GM23338 (cell line): Measurements from ENCODE around the gene GPA33. TPM values are rescaled to one million over a fixed set of nuclear protein-coding genes. Genes with fewer than 3 reads are reported as not detected.

Source experiments
- ATAC-seq: fragments of 200-7000 bp; cut with Tn5 transposase; 3 replicates; pipeline ENCODE4 v1.9.1; 2020
- DNase-seq: peaks from one replicate; pipeline ENCODE4 v3.0.0-alpha.2; 2015; ENCODE audit warnings: low spot score
- H2AFZ ChIP-seq: fragments of 200-600 bp; sonication (generic); 2 replicates; pipeline ENCODE4 v1.8.0; 2016; ENCODE audit warnings: antibody characterized with exemption, mild to moderate bottlenecking, moderate library complexity
- H3F3A ChIP-seq: fragments of 200-600 bp; sonication (generic); replicated peaks from 2 replicates; pipeline ENCODE4 v1.8.0; 2017; ENCODE audit warnings: antibody characterized with exemption, mixed run types, low read depth
- H3K27ac ChIP-seq: fragments of 200-600 bp; sonication (generic); 2 replicates; pipeline ENCODE4 v1.6.1; 2016; ENCODE audit warnings: low read depth
- H3K27me3 ChIP-seq: fragments of 200-600 bp; sonication (generic); 2 replicates; pipeline ENCODE4 v1.8.0; 2016; ENCODE audit warnings: mild to moderate bottlenecking, mixed run types, moderate library complexity; ENCODE audit not compliant: insufficient read depth
- H3K36me3 ChIP-seq: fragments of 200-600 bp; sonication (generic); 2 replicates; pipeline ENCODE4 v1.8.0; 2016; ENCODE audit warnings: mild to moderate bottlenecking; ENCODE audit not compliant: insufficient read depth
- H3K4me1 ChIP-seq: fragments of 200-600 bp; sonication (generic); 2 replicates; pipeline ENCODE4 v1.8.0; 2016; ENCODE audit warnings: mild to moderate bottlenecking, moderate library complexity; ENCODE audit not compliant: insufficient read depth
- H3K4me2 ChIP-seq: fragments of 200-600 bp; sonication (generic); 2 replicates; pipeline ENCODE4 v1.7.1; 2017; ENCODE audit warnings: mixed run types
- H3K4me3 ChIP-seq: fragments of 200-600 bp; sonication (generic); 2 replicates; pipeline ENCODE4 v1.6.1; 2016; ENCODE audit warnings: mixed run types
- H3K79me2 ChIP-seq: fragments of 200-600 bp; sonication (generic); replicated peaks from 2 replicates; pipeline ENCODE4 v1.8.0; 2017; ENCODE audit warnings: mild to moderate bottlenecking; ENCODE audit not compliant: insufficient read depth
- H3K9me2 ChIP-seq: fragments of 200-600 bp; sonication (generic); 2 replicates; pipeline ENCODE4 v1.8.0; 2017; ENCODE audit not compliant: insufficient read depth
- H4K20me1 ChIP-seq: fragments of 200-600 bp; sonication (generic); replicated peaks from 2 replicates; pipeline ENCODE4 v1.8.0; 2017; ENCODE audit warnings: mild to moderate bottlenecking; ENCODE audit not compliant: insufficient read depth
- H3K27ac Mint-ChIP-seq: 2 replicates; pipeline ENCODE4 v1.8.0; 2020; ENCODE audit warnings: inconsistent platforms, mild to moderate bottlenecking, moderate library complexity, mixed read lengths
- H3K27me3 Mint-ChIP-seq: 3 replicates; pipeline ENCODE4 v1.8.0; 2022; ENCODE audit warnings: low read depth, mild to moderate bottlenecking, moderate library complexity, mixed read lengths, inconsistent platforms; ENCODE audit not compliant: insufficient read depth, poor library complexity
- H3K36me3 Mint-ChIP-seq: 3 replicates; pipeline ENCODE4 v1.8.0; 2021; ENCODE audit warnings: low read depth, mild to moderate bottlenecking, inconsistent platforms, moderate library complexity, mixed read lengths
- H3K4me1 Mint-ChIP-seq: 3 replicates; pipeline ENCODE4 v1.8.0; 2020; ENCODE audit warnings: mild to moderate bottlenecking, inconsistent platforms, mixed read lengths
- H3K4me3 Mint-ChIP-seq: 3 replicates; pipeline ENCODE4 v1.8.0; 2021; ENCODE audit warnings: moderate library complexity, mild to moderate bottlenecking, inconsistent platforms, mixed read lengths
- H3K9me3 Mint-ChIP-seq: 3 replicates; pipeline ENCODE4 v1.8.0; 2020; ENCODE audit warnings: moderate library complexity, mild to moderate bottlenecking, inconsistent platforms, mixed read lengths
- CREB1 ChIP-seq: fragments of 250-450 bp; sonication (Bioruptor Pico); IDR thresholded peaks from 2 replicates; pipeline ENCODE4 v1.5.0; 2020; ENCODE audit warnings: low read depth, mild to moderate bottlenecking, moderate library complexity
- EZH2 ChIP-seq: fragments of 200-600 bp; sonication (generic); IDR thresholded peaks from one replicate; pipeline ENCODE4 v1.8.0; 2017; ENCODE audit warnings: antibody characterized with exemption, mild to moderate bottlenecking, low read depth; ENCODE audit not compliant: unreplicated experiment
- EZH2phosphoT487 ChIP-seq: fragments of 200-600 bp; sonication (generic); IDR thresholded peaks from one replicate; pipeline ENCODE4 v1.8.1; 2018; ENCODE audit warnings: antibody characterized with exemption; ENCODE audit not compliant: unreplicated experiment
- JUNB ChIP-seq: IDR thresholded peaks from one replicate; pipeline ENCODE4 v1.6.1; 2016; ENCODE audit warnings: antibody characterized with exemption; ENCODE audit not compliant: unreplicated experiment
- NANOG ChIP-seq: IDR thresholded peaks from 2 replicates; pipeline ENCODE4 v1.6.1; 2016; ENCODE audit warnings: antibody characterized with exemption, borderline replicate concordance
- POLR2AphosphoS5 ChIP-seq: IDR thresholded peaks from 2 replicates; pipeline ENCODE4 v1.6.1; 2016; ENCODE audit warnings: antibody characterized with exemption, low read depth
- STAT1 ChIP-seq: IDR thresholded peaks from one replicate; pipeline ENCODE4 v1.6.1; 2016; ENCODE audit warnings: antibody characterized with exemption; ENCODE audit not compliant: unreplicated experiment
- ZNF114 ChIP-seq: fragments of 250-450 bp; sonication (Bioruptor Pico); IDR thresholded peaks from 2 replicates; pipeline ENCODE4 v1.5.0; 2020; ENCODE audit warnings: mild to moderate bottlenecking, moderate library complexity
- ZNF331 ChIP-seq: fragments of 250-450 bp; sonication (Bioruptor Pico); IDR thresholded peaks from 2 replicates; pipeline ENCODE4 v1.5.0; 2020; ENCODE audit warnings: low read depth, mild to moderate bottlenecking, moderate library complexity
- polyA plus RNA-seq: library from polyadenylated mRNA; unstranded; fragments of >200 nt; fragmentation: Nextera tagmentation; extraction: Ambion mirVana; gene quantifications from 2 replicates; pipeline ENCODE4 v1.2.1, GENCODE V29; 2016
- total RNA-seq: library from RNA; depleted of rRNA; stranded (reverse); fragments of >200 nt; shearing (Covaris generic); gene quantifications from 2 replicates; pipeline ENCODE4 v1.2.3, GENCODE V29; 2014
- TF ChIP-seq, protein P1 (sequence below): IDR thresholded peaks from one replicate; pipeline ENCODE4 v1.6.1; 2018; ENCODE audit warnings: antibody characterized with exemption; ENCODE audit not compliant: unreplicated experiment
- TF ChIP-seq, protein P2 (sequence below): fragments of 250-450 bp; sonication (Bioruptor Pico); IDR thresholded peaks from 2 replicates; pipeline ENCODE4 v1.5.0; 2020; ENCODE audit warnings: mild to moderate bottlenecking, moderate library complexity
- TF ChIP-seq, protein P3 (sequence below), 2 experiments: fragments of 200-600 bp in 1 of 2; sonication (generic) in 1 of 2; conservative IDR thresholded peaks; 2 replicates each; pipeline versions ENCODE4 v1.5.1 to v1.6.1; 2016 to 2017; ENCODE audit warnings: antibody characterized with exemption in 2 of 2, low read depth in 2 of 2, mild to moderate bottlenecking in 2 of 2, moderate library complexity in 1 of 2
- TF ChIP-seq, protein P4 (sequence below): IDR thresholded peaks from 2 replicates; pipeline ENCODE4 v1.6.1; 2016; ENCODE audit warnings: antibody characterized with exemption

Gene GPA33
- total and polyA plus RNA-seq, 2 experiments from 2014 or later, result 0.10 to 0.28 TPM

DNA sequence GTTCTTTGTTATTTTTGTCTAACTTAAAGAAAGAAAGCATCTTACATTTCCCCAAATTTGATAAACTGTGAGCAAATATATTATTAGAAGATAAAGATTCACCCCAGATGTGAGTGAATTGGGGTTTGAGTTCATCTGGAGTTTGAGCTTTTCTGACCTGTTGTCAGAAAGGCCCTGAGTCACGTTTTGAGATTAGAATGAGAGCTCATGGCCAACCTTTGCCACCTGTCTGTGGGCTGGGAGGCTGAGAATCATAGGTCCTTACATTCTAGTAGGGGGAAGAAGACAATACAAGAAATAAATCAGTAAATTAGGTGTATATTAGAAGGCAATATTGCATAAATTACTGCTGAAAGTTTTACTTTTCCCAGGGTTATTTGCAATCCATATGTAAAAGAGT, 26.0 kb upstream of the GPA33 start:
- Histone ChIP-seq H3K9me2 (peaks cover 17% of the 10 kb centered on the region), H3K27ac (no peak overlapping the region), H3K4me2 (0 out of 2 replicates have a peak overlapping the region, but pooled peaks have one; percentile 58), H2AFZ (peak overlapping the region; percentile 6; the same call in 1 of the 2 replicates), H3K27me3 (no peaks in the 10 kb centered on the region), H3K79me2 (no peaks in the 10 kb centered on the region), H4K20me1 (no peaks in the 10 kb centered on the region), H3F3A (peaks cover 5% of the 10 kb centered on the region; the same call in 1 of the 2 replicates), H3K4me1 (peaks cover 25% of the 10 kb centered on the region), H3K36me3 (no peaks in the 10 kb centered on the region), H3K4me3 (no peak overlapping the region)
- no peak for DNase-seq
- H3K4me1 Mint-ChIP-seq, result peaks cover 27% of the 10 kb centered on the region
- no peak overlapping the region for H3K4me3 Mint-ChIP-seq
- no peaks in the 10 kb centered on the region for H3K36me3 Mint-ChIP-seq
- H3K27me3 Mint-ChIP-seq, result peaks cover 6% of the 10 kb centered on the region
- no peaks in the 10 kb centered on the region for H3K9me3 Mint-ChIP-seq
- H3K27ac Mint-ChIP-seq, result no peak overlapping the region
- no peak for TF ChIP-seq EZH2phosphoT487
- TF ChIP-seq ZNF114 (CRISPR knock-in tag), result no peak
- TF ChIP-seq STAT1, result no peak
- TF ChIP-seq, protein P1, sequence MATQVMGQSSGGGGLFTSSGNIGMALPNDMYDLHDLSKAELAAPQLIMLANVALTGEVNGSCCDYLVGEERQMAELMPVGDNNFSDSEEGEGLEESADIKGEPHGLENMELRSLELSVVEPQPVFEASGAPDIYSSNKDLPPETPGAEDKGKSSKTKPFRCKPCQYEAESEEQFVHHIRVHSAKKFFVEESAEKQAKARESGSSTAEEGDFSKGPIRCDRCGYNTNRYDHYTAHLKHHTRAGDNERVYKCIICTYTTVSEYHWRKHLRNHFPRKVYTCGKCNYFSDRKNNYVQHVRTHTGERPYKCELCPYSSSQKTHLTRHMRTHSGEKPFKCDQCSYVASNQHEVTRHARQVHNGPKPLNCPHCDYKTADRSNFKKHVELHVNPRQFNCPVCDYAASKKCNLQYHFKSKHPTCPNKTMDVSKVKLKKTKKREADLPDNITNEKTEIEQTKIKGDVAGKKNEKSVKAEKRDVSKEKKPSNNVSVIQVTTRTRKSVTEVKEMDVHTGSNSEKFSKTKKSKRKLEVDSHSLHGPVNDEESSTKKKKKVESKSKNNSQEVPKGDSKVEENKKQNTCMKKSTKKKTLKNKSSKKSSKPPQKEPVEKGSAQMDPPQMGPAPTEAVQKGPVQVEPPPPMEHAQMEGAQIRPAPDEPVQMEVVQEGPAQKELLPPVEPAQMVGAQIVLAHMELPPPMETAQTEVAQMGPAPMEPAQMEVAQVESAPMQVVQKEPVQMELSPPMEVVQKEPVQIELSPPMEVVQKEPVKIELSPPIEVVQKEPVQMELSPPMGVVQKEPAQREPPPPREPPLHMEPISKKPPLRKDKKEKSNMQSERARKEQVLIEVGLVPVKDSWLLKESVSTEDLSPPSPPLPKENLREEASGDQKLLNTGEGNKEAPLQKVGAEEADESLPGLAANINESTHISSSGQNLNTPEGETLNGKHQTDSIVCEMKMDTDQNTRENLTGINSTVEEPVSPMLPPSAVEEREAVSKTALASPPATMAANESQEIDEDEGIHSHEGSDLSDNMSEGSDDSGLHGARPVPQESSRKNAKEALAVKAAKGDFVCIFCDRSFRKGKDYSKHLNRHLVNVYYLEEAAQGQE, result no peak
- no peak for TF ChIP-seq CREB1 (CRISPR knock-in tag)
- TF ChIP-seq, protein P2, sequence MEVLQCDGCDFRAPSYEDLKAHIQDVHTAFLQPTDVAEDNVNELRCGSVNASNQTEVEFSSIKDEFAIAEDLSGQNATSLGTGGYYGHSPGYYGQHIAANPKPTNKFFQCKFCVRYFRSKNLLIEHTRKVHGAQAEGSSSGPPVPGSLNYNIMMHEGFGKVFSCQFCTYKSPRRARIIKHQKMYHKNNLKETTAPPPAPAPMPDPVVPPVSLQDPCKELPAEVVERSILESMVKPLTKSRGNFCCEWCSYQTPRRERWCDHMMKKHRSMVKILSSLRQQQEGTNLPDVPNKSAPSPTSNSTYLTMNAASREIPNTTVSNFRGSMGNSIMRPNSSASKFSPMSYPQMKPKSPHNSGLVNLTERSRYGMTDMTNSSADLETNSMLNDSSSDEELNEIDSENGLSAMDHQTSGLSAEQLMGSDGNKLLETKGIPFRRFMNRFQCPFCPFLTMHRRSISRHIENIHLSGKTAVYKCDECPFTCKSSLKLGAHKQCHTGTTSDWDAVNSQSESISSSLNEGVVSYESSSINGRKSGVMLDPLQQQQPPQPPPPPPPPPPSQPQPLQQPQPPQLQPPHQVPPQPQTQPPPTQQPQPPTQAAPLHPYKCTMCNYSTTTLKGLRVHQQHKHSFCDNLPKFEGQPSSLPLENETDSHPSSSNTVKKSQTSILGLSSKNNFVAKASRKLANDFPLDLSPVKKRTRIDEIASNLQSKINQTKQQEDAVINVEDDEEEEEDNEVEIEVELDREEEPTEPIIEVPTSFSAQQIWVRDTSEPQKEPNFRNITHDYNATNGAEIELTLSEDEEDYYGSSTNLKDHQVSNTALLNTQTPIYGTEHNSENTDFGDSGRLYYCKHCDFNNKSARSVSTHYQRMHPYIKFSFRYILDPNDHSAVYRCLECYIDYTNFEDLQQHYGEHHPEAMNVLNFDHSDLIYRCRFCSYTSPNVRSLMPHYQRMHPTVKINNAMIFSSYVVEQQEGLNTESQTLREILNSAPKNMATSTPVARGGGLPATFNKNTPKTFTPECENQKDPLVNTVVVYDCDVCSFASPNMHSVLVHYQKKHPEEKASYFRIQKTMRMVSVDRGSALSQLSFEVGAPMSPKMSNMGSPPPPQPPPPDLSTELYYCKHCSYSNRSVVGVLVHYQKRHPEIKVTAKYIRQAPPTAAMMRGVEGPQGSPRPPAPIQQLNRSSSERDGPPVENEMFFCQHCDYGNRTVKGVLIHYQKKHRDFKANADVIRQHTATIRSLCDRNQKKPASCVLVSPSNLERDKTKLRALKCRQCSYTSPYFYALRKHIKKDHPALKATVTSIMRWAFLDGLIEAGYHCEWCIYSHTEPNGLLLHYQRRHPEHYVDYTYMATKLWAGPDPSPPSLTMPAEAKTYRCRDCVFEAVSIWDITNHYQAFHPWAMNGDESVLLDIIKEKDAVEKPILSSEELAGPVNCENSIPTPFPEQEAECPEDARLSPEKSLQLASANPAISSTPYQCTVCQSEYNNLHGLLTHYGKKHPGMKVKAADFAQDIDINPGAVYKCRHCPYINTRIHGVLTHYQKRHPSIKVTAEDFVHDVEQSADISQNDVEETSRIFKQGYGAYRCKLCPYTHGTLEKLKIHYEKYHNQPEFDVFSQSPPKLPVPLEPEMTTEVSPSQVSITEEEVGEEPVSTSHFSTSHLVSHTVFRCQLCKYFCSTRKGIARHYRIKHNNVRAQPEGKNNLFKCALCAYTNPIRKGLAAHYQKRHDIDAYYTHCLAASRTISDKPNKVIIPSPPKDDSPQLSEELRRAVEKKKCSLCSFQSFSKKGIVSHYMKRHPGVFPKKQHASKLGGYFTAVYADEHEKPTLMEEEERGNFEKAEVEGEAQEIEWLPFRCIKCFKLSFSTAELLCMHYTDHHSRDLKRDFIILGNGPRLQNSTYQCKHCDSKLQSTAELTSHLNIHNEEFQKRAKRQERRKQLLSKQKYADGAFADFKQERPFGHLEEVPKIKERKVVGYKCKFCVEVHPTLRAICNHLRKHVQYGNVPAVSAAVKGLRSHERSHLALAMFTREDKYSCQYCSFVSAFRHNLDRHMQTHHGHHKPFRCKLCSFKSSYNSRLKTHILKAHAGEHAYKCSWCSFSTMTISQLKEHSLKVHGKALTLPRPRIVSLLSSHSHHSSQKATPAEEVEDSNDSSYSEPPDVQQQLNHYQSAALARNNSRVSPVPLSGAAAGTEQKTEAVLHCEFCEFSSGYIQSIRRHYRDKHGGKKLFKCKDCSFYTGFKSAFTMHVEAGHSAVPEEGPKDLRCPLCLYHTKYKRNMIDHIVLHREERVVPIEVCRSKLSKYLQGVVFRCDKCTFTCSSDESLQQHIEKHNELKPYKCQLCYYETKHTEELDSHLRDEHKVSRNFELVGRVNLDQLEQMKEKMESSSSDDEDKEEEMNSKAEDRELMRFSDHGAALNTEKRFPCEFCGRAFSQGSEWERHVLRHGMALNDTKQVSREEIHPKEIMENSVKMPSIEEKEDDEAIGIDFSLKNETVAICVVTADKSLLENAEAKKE, result no peak
- TF ChIP-seq JUNB, result no peak
- TF ChIP-seq ZNF331 (CRISPR knock-in tag), result no peak
- TF ChIP-seq, protein P3, sequence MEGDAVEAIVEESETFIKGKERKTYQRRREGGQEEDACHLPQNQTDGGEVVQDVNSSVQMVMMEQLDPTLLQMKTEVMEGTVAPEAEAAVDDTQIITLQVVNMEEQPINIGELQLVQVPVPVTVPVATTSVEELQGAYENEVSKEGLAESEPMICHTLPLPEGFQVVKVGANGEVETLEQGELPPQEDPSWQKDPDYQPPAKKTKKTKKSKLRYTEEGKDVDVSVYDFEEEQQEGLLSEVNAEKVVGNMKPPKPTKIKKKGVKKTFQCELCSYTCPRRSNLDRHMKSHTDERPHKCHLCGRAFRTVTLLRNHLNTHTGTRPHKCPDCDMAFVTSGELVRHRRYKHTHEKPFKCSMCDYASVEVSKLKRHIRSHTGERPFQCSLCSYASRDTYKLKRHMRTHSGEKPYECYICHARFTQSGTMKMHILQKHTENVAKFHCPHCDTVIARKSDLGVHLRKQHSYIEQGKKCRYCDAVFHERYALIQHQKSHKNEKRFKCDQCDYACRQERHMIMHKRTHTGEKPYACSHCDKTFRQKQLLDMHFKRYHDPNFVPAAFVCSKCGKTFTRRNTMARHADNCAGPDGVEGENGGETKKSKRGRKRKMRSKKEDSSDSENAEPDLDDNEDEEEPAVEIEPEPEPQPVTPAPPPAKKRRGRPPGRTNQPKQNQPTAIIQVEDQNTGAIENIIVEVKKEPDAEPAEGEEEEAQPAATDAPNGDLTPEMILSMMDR (conservative IDR thresholded peaks at IDR 0.05; ENCODE audit: low read depth in 2 of 2), result no peak
- TF ChIP-seq, protein P4, sequence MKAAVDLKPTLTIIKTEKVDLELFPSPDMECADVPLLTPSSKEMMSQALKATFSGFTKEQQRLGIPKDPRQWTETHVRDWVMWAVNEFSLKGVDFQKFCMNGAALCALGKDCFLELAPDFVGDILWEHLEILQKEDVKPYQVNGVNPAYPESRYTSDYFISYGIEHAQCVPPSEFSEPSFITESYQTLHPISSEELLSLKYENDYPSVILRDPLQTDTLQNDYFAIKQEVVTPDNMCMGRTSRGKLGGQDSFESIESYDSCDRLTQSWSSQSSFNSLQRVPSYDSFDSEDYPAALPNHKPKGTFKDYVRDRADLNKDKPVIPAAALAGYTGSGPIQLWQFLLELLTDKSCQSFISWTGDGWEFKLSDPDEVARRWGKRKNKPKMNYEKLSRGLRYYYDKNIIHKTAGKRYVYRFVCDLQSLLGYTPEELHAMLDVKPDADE, result no peak
- TF ChIP-seq POLR2AphosphoS5, result no peak
- no peak for TF ChIP-seq EZH2
- no peak for TF ChIP-seq NANOG
- ATAC-seq, result no peak
